ENCODE measurements around the gene MED26.

MED26 gene

DNA sequence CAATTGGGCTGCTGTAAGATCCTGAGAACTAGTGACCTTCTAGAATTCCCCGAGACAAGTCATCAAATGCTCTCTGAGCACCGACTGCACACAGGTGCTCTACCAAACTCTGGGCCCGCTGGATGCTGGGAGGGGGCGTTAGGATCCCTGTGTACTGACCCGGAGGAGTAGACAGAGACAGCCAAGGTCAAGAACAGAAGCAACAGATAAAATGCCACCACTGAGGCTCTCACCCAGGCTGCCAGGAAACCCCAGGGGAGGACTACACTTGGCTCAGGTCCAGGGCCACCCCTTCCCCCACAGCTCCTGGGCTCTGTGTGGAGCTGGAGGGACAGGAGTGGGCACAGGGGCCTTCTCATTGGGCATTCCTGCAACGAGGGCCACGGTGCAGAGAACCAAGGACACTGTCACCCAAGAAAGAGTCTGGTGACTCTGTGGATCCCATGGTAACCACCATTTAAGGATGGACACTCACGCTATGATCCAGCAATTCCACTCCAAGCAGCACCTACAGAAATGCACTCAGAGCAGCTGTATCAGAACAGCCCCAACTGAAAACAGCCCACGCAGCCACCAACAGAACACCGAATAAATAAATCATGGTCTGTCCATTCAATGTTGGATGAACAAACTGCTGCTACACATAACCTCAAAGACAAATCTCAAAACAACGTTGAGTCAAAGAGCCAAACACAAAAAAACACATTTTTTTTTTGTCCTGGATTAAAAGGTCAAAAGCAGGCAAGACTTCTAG is 39.0 kb downstream of the MED26 start:
- DNase-seq (ENCODE audit: low spot score) = no peak

DNA sequence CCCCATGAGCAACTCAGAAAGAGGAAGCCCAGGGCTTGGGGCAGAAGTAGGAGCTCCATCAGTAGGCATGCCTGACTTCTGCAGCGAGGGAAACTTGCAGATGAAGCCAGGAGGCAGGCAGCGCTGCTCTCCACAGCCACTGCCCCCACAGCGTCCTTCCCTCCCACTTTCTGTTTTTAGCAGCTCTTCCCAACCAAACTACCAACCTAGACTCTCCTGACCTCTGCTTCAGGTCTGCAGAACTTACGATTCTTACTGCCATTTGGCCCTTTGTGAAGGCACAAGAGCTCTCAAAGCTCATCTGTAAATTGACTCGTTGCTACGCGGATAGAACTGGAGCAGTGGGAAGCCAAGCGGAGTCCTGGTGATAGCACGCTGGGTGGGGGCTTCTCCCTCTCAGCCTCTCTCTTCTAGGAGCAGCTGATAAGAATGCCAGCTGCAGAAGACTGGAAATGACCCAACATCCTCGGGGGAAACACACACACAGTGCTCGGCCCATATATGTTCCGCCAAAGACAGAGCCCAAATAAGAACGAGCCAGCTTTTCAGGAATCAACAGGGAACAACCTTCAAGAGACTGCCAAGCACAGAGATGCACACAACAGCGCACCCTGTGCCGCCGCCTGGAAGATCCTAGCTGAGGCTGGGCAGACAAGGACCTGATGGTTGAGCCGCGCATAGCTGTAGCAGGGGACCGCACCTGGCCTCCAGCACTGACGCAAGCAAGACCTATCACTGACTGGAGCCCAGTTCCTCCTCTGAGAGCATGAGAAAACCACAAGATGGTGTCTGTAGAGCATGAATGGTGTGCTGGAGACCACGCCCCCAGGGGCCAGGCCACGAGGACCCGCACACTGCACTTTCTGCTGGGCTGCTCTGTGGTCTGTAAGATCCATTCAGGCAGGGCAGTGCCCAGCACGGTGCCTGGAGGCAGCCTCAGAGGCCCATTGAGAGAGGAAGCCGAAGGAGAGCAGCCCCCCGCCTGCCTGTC is 39.9 kb downstream of the MED26 start:
- DNase-seq (ENCODE audit: low spot score) = no peak

DNA sequence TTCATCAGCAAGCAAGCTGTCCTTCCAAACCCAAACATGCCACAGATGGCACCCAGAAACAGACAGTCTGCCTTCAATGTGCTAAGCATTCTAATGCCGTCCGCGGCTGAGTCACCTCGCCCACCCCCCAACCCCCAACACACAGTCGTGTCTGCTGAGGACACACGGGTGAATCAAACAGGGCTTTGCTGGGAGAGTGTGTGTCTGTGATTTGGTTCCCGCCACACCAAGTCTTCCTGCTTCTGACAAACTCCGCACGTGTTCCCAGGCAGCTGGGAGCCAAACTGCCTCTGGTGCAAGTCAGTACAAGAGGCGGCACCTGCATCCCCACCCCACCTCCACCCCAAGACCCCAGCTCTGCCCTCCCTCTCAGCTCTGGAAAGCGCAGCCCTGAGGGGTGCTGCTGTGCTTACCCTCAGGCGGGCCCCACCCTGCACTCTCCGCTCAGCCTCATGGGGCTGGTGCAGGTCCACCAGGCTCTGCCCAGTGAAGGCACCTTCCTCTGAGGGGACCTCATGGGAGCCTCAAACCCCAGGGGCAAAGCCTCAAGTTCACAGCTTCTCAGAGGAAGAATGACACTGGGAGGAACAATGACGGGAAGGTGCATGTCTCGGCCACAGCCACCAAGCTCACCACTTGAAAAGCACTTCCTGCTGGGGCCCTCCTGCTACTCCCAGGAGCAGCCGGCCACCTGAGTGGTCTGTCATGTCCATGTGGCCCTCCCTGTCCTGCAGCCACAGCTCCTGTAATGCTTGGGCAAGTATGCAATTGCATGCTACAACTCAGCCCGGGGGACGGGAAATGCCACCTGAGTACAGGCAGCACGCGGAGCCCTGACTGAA is 40.8 kb downstream of the MED26 start:
- no peak for DNase-seq (ENCODE audit: low spot score)

DNA sequence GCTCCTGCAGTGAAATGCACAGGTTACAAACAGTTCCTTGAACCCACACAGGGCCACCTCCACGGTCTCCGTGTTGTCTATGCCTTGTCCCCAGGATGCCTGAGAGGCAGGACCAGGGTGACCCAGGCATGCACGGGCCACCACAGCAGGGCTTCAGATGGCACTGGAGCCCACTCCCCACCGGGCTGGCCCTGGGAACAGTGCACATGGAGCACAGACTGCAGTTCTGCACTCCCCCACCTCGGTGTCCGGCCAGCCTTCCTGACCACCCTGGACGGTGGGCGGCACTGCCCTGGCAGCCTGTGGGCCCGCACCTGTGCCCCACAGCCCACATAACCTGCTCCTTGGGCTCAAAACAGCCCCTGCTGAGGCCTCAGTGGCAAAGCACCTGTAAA is 41.5 kb downstream of the MED26 start:
- no peak for DNase-seq (ENCODE audit: low spot score)

DNA sequence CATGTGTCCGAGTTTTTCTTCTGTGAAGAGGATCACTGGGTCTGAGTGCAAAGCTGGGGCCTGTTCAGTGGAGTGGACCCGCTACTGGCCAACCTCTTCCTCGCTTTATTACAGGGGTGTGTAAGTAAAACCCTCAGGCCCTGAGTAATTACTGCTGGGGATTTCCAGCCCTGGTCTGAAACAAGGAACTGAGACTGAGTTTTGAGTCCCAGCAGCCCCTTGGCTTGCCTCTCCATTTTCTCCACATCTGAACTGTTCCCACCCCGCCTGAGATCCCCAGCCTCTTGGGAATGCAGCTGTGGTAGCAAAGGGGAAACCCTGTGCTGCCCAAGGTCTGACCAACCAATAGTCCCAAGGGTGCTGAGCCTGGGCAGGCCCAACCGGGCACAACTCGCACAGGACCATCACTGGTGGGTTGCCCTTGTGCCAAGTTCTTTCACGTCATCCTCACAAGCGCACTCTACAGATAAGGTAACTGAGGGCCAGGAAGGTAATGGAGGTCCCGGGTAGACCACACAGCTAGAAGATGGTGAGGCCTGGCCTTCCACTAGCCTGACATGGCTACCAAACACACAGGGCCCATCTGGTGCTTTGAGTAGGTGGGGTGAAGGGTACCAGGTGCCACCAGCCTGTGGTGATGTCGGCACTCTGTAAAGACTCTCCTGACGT is 42.1 kb downstream of the MED26 start:
- no peak for DNase-seq (ENCODE audit: low spot score)

DNA sequence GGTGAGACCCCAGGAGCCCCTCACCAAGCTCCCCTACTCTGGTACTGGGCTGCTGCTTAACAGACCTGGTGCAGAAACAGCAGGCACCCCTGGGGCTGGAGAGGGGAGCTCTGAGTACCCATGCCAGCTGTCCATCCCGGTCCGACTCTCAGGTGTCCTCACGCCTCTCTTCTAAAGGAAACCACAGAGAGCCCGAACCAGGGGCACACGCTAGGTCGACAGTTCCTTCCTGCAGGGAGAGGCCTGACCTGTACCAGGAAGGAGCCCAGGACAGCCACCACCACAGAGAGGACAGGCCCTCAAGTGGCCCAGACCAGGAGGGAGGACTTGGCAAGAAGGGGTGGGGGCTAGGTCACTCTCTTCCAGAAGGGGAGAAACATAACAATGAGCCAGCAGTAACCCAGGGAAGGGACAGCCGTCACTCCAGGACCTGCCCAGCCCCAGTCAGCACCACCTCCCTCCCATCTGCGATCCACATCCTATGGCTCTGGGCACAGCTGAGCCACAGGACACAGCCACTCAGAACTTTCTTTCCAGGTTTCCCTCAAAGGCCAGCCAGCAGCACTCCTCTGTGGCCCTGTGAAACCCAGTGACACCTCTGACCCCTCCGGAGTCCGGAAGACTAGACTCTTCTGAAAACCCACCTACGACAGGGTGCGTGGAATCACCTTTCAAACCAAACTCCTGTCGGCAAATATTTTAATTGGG is 42.8 kb downstream of the MED26 start:
- no peak for DNase-seq (ENCODE audit: low spot score)

DNA sequence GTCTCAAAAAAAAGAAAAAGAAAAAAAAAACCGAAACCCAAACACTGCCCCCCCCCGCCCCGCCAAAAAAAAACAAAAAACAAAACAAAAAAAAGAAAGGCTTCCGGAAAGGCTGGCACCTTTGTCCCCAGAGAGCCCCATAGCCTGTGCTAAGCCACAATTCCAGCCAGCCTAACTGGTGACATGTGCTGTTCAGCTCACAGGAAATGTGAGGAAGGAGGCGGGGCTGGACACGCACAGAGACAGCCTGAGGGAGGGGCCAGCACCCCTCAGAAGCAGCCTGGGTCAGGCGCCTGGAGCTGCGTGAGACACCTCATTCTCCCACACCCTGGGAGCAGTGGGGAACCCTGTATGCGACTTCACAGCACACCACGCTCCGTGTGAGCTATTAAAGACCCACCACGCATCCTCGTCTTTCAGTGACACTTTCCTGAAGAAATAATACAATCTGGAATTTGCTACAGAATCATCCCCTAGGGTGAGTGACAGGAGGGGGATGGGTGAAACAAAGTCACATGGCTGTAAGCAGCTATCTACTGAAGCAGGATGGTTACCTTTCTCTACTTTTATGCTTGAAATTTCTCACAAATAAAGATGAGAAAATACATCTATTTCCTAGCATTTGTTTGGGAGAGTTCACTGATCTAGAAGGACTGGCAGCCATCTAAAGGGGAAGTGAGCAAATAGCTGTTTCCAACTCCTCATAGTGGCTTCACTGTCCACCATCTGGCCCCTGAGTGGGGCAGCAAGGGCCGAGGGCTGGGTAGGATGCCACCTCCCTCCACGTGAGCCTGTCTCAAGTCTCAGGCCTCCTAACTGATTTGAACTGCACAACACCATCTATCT is 43.5 kb downstream of the MED26 start:
- DNase-seq (ENCODE audit: low spot score) = peak; percentile 81

DNA sequence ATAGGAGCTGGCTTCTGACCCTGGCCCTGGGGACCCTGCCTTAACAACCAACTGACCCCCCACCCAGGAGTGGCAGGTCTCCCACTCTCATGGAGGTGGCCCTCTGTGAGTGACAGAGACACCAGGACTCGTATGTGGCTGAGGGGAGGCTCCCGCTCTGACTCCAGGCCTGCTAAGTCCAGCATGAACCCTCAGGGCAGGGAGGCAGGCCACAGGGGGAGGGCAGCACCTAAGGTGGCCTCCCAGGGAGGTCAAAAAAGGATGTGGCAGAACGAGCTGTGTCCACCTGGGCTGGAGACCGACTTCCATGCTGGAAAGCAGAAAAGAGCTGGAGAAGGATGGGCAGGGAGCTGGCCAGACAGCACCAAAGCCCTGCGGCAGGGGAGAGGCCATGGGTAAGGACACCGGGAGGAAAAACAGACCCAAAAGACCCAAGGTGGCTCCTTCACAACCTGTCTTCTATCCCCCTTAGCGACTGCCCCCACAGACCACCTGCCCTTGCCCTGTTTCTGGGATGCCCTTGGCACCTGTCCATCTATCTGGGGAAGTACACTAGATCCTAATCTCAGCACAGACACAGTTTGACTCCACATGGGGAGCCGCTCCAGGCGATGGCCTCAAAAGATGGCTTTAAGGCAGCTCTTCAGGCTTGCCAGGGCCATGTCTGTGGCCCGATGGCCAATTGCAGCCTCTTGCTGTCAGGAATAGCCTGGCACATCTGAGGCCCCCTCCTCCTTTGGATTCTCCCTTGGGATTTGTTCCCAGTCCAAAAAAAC is 45.3 kb downstream of the MED26 start:
- no peak for DNase-seq (ENCODE audit: low spot score)

DNA sequence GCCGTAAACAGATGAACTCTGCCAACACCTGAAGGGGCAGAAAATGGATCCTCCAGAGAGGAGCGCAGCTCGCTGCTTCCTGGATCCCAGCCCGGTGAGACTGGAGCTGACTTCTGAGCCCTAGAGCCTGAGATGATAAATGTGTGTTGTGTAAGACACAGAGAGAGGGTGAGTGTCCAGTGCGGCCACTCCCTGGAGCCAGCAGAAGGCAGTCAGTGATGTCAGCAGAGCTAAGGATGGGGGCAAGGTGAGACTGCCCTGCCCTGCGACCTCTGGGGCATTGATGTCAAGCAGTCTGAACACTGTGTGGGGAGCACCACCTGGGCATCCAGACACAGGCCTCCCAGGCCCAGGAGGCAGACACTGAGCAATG is 46.0 kb downstream of the MED26 start:
- no peak for DNase-seq (ENCODE audit: low spot score)

DNA sequence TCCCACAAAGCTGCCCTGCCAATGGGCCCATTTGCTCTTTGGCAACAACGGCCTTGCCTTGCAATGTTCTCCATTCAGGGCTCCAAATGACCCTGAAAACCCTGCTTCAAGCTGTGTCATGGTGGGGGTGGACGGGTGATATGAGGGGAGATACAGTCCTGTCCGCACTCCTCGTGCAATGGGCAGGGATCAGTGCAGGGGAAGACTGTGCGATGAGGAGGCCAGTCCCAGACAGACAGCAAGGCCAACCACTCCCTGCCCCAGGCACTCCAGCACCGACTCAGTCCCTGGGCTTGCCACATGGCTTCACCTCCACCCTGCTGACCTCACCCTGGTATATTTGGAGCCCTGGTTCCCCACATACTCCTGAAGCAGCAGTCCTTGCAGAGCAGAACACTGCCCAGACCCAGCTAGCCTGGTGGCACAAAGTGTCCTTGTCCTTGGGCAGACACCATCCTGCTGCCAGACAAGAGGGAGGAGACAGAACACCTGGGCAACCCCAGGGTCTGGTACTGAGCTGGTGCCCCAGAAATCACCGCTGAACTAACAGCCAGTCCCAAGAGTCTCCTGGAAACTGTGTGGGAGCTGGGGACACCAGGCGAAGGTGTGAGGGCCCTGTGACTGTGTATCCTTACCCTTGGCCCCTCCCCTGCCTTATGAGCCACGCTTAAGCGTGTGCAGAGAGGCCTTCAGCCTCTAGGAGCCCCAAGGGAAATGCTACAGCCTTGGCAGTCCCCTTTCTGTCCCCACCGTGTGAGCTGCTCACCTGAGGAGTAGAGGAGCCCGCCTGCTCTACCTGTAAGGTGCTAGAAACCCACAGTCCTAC is 46.6 kb downstream of the MED26 start:
- DNase-seq (ENCODE audit: low spot score) = no peak

DNA sequence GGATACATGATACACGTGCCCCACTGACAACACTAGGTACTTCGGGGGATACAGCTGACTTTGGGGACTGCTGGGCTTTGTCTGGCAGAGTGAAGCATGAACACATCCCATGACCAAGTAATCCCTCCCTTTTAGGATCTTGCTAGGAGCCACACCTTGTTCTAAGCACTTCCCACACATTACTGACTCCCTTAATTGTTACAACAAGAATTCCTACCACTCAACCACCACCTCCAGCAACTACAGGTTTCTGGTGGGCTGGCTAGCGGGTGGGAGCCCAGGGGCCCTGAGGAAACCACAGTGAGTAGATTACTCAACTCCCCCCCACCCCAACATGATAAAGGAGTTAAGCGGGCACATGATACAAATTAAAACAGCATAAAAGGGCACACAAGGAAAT is 48.6 kb downstream of the MED26 start:
- DNase-seq (ENCODE audit: low spot score) = no peak

DNA sequence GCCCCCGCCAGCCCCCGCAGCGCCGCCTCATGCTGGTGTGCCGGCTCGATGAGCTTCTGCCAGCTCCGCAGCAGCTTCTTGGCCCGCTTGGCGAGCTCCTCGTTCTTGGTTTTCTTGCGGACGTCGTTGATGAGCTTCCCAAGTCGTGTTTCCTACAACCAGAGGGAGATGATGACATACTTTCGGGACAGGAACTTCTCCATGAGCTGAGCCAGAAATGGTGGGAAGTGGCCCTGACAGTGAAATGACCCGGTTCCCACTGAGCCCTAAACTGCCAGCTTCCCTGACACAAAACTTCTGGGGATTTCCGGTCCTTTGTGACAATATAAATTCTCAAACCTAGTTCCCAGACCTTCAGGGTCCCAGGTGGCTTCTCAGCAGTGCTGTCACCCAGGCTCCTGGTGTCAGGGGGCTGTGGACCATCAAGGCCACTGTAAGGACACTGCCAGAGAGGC is 50.4 kb downstream of the MED26 start:
- DNase-seq (ENCODE audit: low spot score) = no peak

DNA sequence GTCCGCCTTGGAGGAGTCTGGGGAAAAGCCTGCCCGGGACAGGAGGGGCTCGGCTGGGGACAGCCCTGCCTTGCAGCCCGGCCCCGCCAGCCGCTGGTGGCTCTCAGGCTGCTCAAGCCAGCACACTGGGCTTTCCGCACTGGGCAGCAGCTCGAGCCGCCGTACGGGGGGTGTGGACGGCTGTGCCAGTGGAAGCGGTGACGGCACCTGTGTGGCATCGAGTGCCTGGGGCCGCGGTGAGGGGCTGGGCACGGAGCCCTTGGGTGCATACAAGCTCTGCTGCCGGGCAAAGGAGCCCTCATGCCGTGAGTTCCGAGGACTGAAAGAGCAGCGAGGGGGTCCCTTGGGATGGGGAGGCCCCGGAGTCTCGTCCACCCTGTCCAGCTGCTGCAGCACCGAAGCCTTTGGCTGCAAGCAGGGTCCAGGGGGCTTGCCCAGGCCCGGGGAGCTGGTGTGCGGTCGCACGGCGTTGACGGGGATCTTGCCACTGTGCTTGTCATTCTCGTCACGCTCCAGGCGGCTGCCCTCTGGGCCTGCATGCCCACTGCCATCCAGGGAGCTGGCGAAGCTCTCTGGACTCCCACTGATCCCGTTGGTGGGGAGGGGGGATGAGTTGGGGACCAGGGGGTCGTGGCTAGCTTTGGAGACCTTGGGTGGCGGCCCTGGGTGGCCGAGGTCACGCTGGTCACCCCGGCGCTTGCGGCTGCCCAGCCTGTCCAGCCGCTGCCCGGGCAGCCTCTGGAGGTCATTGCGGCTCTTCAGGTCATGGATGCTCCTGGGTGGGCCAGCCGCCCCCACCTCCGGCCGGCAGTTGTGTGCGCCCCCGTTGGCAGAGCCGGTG is 51.1 kb downstream of the MED26 start:
- DNase-seq (ENCODE audit: low spot score) = no peak

DNA sequence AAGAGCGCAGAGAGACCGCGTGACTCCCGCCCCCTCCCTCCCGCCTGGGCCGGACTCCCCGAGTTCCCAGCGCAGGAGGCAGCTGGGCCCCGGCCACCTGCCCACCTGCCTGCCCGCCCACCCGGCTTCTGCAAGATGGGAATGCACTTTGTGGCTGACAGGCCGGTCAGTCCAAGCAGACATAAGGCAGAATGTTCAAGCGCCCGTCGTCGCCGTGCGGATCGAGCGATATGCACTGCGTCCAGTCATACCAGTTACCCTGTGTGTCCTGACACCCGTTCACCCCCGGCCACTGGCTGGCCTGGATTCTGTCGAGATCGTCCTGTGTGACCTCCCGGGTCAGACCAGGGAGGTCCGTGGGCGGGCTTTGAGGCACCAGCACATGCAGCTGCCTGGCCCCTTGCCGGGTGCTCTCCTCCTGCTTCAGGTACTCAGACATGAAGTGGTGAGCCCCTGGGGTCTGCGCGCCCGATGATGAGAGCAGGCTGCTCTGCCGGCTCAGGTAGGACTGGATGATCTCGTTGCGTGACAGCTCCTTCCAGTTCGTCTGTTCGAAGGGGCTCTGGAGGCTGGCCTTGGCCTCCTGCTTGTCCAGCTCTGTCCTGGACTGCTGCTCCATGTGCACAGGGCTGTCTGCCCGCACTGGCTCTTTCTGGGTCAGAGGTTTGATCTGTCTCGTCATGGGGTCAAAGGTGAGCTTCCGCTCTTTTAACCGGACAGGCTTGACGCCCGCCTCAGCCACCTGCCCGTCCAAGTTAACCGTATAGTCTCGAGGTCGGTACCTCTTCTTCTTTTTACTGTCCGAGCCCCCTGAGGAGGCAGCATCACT is 51.9 kb downstream of the MED26 start:
- DNase-seq (ENCODE audit: low spot score) = no peak

DNA sequence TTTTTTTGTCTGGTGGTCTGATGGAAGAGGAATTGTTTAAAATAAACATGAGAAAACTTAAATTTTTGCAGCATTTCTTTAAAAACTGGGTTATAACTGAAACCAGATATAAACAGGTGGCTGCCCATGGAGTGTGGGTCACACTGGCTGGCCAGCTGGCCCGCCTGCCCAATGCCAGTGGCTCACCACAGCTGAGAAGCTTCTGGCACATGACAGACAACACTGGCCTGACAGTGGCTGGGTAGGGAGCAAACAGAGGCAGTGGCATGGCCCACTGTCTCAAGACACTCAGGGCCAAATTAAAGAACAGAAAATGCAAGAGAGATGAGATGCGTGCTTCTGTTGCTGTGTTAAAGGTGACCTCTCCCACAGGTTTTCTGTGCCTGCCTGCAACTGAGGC is 52.7 kb downstream of the MED26 start:
- no peak for DNase-seq (ENCODE audit: low spot score)

DNA sequence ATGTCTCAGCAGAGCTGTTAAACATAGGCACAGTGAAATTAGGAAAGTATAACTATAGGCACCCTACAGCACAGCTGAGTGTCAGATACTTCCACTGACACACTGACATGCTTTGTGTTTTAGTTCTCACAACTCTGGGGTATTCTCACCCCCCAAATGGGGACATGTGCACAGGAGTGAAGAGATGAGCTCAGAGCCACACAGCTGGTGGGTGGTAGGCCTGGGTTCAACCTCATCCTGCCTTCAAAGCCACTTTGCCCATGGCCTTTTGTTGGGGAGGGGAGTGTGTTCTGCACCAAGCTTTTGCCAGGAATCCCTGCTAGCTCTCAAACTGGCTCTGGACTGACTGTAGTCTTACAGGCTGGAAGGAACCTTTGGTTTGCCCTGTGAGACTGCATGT is 54.1 kb downstream of the MED26 start:
- no peak for DNase-seq (ENCODE audit: low spot score)

DNA sequence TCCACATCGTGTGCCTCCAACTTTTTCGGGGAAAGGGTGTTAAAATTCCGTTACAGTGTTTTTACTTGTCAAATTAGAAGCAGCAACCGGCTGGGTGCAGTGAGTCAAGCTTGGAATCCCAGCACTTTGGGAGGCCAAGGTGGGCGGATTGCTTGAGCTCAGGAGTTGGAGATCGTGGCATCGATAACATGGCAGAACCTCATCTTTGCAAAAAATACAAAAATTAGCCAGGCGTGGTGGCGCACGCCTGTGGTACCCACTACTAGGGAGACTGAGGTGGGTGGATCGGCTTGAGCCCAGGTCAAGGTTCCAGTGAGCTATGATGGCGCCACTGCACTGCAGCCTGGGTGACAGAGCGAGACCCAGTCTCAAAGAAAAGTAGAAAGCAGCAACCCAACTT is 54.7 kb downstream of the MED26 start:
- DNase-seq (ENCODE audit: low spot score) = no peak

Data from ecto neural progenitor cell (in vitro differentiated cells).